ENCODE measurements around the gene SCN1B.

GRCh38 chr19:35051796-35052195, 21.5 kb downstream of the SCN1B start:
- TF ChIP-seq, protein P1, sequence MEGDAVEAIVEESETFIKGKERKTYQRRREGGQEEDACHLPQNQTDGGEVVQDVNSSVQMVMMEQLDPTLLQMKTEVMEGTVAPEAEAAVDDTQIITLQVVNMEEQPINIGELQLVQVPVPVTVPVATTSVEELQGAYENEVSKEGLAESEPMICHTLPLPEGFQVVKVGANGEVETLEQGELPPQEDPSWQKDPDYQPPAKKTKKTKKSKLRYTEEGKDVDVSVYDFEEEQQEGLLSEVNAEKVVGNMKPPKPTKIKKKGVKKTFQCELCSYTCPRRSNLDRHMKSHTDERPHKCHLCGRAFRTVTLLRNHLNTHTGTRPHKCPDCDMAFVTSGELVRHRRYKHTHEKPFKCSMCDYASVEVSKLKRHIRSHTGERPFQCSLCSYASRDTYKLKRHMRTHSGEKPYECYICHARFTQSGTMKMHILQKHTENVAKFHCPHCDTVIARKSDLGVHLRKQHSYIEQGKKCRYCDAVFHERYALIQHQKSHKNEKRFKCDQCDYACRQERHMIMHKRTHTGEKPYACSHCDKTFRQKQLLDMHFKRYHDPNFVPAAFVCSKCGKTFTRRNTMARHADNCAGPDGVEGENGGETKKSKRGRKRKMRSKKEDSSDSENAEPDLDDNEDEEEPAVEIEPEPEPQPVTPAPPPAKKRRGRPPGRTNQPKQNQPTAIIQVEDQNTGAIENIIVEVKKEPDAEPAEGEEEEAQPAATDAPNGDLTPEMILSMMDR (IDR thresholded peaks at IDR 0.05 in 4 of 5, conservative IDR thresholded peaks at IDR 0.05 in 1 of 5) = no peak
- no peak for TF ChIP-seq POLR2A (IDR thresholded peaks at IDR 0.05)
